Esophagus muscularis mucosa (tissue), 4 donors: Measurements from ENCODE around the gene AUH.

ENCODE experiments used
- CTCF ChIP-seq, 3 experiments: fragments of 200-600 bp in 2 of 3; fragments of 450-650 bp in 1 of 3; sonication (generic) in 2 of 3; IDR thresholded peaks; one replicate each; pipeline ENCODE4 v1.5.1; 2017 to 2019; ENCODE audit warnings: antibody characterized with exemption in 3 of 3, mild to moderate bottlenecking in 2 of 3, moderate library complexity in 1 of 3
- EP300 ChIP-seq: sonication (generic); formaldehyde crosslinking; IDR thresholded peaks from one replicate; pipeline ENCODE4 v1.6.1; 2017; ENCODE audit warnings: antibody characterized with exemption
- POLR2A ChIP-seq: fragments of 450-650 bp; IDR thresholded peaks from one replicate; pipeline ENCODE4 v1.6.1; 2017; ENCODE audit warnings: antibody characterized with exemption, moderate library complexity, mild to moderate bottlenecking, low read depth
- POLR2AphosphoS5 ChIP-seq, 2 donors: sonication (generic); formaldehyde crosslinking; IDR thresholded peaks; one replicate each; pipeline ENCODE4 v1.6.1; 2017; ENCODE audit warnings: antibody characterized with exemption in 2 of 2

GRCh38 chr9:91179237-91180138, 182.2 kb downstream of the AUH start:
- TF ChIP-seq POLR2A (no peak), CTCF (IDR thresholded peaks at IDR 0.05) (no peak), POLR2AphosphoS5 (IDR thresholded peaks at IDR 0.05) (no peak), EP300 (no peak)
